Lung (tissue), 16 donors: ENCODE data around the gene NFATC4. TPM values are rescaled to one million over a fixed set of nuclear protein-coding genes. Genes with fewer than 3 reads are reported as not detected.

ENCODE experiments used
- ATAC-seq: fragments of 200-7000 bp; cut with Tn5 transposase; one replicate; pipeline ENCODE4 v1.9.1; 2020; ENCODE audit warnings: moderate number of reproducible peaks; ENCODE audit not compliant: insufficient read depth, low FRiP score
- DNase-seq, 3 donors: peaks; one replicate each; pipeline ENCODE4 v3.0.0-alpha.2; 2013 to 2017
- H3K27ac ChIP-seq, 2 donors: one replicate each; pipeline ENCODE4 v1.5.1; 2013; ENCODE audit warnings: mild to moderate bottlenecking in 2 of 2, moderate library complexity in 2 of 2, control low read depth in 1 of 2, inconsistent platforms in 1 of 2, low read depth in 1 of 2, low read length in 1 of 2
- H3K27me3 ChIP-seq, 3 donors: one replicate each; pipeline ENCODE4 v1.5.1; 2013; ENCODE audit warnings: low read length in 2 of 3; ENCODE audit not compliant: control insufficient read depth in 3 of 3, insufficient read depth in 3 of 3
- H3K36me3 ChIP-seq, 4 donors: one replicate each; pipeline ENCODE4 v1.5.1; 2013; ENCODE audit warnings: low read length in 4 of 4, mild to moderate bottlenecking in 1 of 4, moderate library complexity in 1 of 4; ENCODE audit not compliant: control insufficient read depth in 4 of 4, insufficient read depth in 4 of 4
- H3K4me1 ChIP-seq, 5 donors: one replicate each; pipeline ENCODE4 v1.5.1; 2013; ENCODE audit warnings: low read length in 5 of 5, mild to moderate bottlenecking in 2 of 5, moderate library complexity in 1 of 5; ENCODE audit not compliant: control insufficient read depth in 5 of 5, insufficient read depth in 5 of 5
- H3K4me3 ChIP-seq: one replicate; pipeline ENCODE4 v1.5.1; 2013; ENCODE audit warnings: mild to moderate bottlenecking, control low read depth, moderate library complexity
- H3K9ac ChIP-seq, 2 donors: one replicate each; pipeline ENCODE4 v1.5.1; 2013; ENCODE audit warnings: low read length in 2 of 2, control low read depth in 1 of 2; ENCODE audit not compliant: insufficient read depth in 1 of 2
- H3K9me3 ChIP-seq, 4 donors: one replicate each; pipeline ENCODE4 v1.5.1; 2013; ENCODE audit warnings: low read length in 3 of 4, mild to moderate bottlenecking in 1 of 4, moderate library complexity in 1 of 4; ENCODE audit not compliant: control insufficient read depth in 4 of 4, insufficient read depth in 3 of 4
- WGBS, 2 donors: extraction: QIAGEN DNeasy Blood & Tissue Kit; methylation state at CpG; one replicate each; pipeline ENCODE4 v1.1.7; 2013; 5-methylcytosine and 5-hydroxymethylcytosine counted together
- long read RNA-seq, 5 donors: transcript quantifications; one replicate each; lab custom pipeline, GENCODE V29; 2026
- polyA plus RNA-seq, 2 donors: library from polyadenylated mRNA; stranded (reverse); fragments of 200-250 nt; gene quantifications; one replicate each; pipeline ENCODE4 v1.2.1, GENCODE V29; 2013
- total RNA-seq, 2 donors: library from RNA; depleted of rRNA in 1 of 2; stranded (reverse); fragments of >200 nt in 1 of 2; gene quantifications; one replicate each; pipeline ENCODE4 v1.2.1, GENCODE V29; 2014 to 2021
- TF ChIP-seq, protein P1 (sequence below): IDR thresholded peaks from 2 replicates; pipeline ENCODE4 v1.5.1; 2012; ENCODE audit warnings: mild to moderate bottlenecking; ENCODE audit errors: control extremely low read depth, extremely low read depth
- donor health status: control.
- donor health status: control.
- donor health status: Bipolar disorder and iron deficiency.
- donor health status: healthy.
- donor health status: DM: yes; HTN: yes; CAD: no.

Gene NFATC4
- total RNA-seq = 10 to 100 TPM; 38.2 to 38.6 TPM
- polyA plus RNA-seq = 10 to 100 TPM; 13.9 to 71.4 TPM
- long read RNA-seq, donor 1, full-length matches to known transcripts = 14 of 40 reads
- long read RNA-seq, donor 1, partial matches to known transcripts = 26 of 40 reads
- long read RNA-seq, donor 1, other reads (novel, unspliced or antisense) = 0 of 40 reads
- long read RNA-seq, donor 2, full-length matches to known transcripts = 7 of 33 reads
- long read RNA-seq, donor 2, partial matches to known transcripts = 26 of 33 reads
- long read RNA-seq, donor 2, other reads (novel, unspliced or antisense) = 0 of 33 reads
- long read RNA-seq, donor 3, partial matches to known transcripts = 6 of 9 reads
- long read RNA-seq, donor 3, other reads (novel, unspliced or antisense) = 0 of 9 reads
- long read RNA-seq, donor 4, full-length matches to known transcripts = 1 of 15 reads
- long read RNA-seq, donor 4, partial matches to known transcripts = 14 of 15 reads
- long read RNA-seq, donor 4, other reads (novel, unspliced or antisense) = 0 of 15 reads
- long read RNA-seq, donor 5, full-length matches to known transcripts = 18 of 51 reads
- long read RNA-seq, donor 5, partial matches to known transcripts = 33 of 51 reads
- long read RNA-seq, donor 5, other reads (novel, unspliced or antisense) = 0 of 51 reads

DNA sequence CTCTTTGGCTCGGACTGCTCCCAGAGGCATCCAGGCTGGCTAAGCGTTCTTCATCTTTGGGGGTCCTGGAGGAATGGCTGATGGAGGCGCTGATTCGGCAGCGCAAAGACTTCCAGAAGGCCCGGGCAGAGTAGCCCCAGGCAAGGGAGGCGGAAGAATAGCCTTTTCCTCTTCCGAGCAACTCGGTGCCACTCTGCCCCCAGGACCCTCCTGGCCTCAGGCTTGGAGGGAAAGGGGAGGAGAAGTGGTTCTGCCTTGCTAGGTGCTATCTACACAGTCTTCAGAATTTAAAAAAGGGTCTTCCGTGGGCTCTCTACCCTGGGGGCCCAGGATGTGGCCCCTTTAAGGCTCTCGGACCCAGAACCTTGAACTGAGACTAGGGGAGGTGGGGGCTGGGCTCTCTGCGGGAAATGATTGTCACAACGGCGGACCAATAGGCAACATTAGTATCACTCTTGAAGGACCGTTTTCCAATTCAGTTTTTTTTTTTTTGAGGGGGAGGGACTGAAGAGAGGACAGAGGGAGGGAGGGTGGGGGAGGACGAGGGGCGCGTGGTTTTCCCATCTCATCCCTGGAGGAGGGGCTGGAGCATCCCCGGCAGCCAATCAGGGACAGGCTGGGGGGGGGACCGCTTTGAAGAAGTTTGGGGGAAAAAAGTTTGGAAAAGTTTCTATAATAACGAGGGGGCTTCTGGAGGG, at the start of gene NFATC4:
Gene NFATC4, plus strand, starts transcription at position 671 of the 698 bp plus-strand sequence. CDS start 157 bp downstream, outside the sequence.
- peak within 1 kb of the TSS; percentile 73 to 78 for H3K27ac ChIP-seq
- peak within 1 kb of the TSS; percentile 49 to 73 for H3K9ac ChIP-seq
- 12 to 13% methylated on average over 20 to 21 of the region's 21 CpGs for WGBS, 2 donors
- no peaks in the 10 kb centered on the region for H3K27me3 ChIP-seq
- TF ChIP-seq, protein P1, sequence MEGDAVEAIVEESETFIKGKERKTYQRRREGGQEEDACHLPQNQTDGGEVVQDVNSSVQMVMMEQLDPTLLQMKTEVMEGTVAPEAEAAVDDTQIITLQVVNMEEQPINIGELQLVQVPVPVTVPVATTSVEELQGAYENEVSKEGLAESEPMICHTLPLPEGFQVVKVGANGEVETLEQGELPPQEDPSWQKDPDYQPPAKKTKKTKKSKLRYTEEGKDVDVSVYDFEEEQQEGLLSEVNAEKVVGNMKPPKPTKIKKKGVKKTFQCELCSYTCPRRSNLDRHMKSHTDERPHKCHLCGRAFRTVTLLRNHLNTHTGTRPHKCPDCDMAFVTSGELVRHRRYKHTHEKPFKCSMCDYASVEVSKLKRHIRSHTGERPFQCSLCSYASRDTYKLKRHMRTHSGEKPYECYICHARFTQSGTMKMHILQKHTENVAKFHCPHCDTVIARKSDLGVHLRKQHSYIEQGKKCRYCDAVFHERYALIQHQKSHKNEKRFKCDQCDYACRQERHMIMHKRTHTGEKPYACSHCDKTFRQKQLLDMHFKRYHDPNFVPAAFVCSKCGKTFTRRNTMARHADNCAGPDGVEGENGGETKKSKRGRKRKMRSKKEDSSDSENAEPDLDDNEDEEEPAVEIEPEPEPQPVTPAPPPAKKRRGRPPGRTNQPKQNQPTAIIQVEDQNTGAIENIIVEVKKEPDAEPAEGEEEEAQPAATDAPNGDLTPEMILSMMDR = no peak
- H3K36me3 ChIP-seq = peaks cover 0 to 6% (median 0%) of the 10 kb centered on the region in 4 donors
- H3K9me3 ChIP-seq = no peaks in the 10 kb centered on the region
- H3K4me3 ChIP-seq = peak within 1 kb of the TSS; percentile 33
- ATAC-seq = peak; percentile 23
- peak; percentile 95 to 99 (median 98) for DNase-seq
- H3K4me1 ChIP-seq = peaks cover 0 to 51% (median 15%) of the 10 kb centered on the region in 5 donors

DNA sequence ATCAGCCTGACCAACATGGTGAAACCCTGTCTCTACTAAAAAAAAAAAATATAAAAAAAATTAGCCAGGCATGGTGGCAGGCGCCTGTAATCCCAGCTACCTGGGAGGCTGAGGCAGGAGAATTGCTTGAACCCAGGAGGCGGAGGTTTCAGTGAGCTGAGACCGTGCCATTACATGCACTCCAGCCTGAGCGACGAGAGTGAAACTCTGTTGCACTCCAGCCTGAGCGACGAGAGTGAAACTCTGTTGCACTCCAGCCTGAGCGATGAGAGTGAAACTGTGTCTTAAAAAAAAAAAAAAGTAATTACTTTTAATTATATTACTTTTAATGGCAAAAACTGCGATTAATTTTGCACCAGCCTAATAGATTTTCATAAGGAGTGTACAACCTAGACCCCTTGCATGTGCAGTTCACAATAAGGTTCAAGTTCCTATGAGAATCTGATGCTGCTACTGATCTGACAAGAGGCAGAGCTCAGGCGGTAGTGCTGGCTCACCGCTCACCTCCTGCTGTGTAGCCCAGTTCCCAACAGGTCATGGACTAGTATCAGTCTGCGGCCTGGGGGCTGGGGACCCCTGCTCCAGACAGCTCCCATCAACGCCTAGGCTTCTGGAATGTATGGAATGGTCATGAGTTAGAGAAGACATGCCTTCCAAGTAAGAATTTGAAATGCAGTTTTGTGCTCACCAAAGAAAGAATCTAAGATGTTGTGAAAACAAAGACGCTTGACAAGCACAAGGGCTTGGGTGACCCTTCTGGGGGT, 46.6 kb upstream of the NFATC4 start:
- TF ChIP-seq, protein P1 = no peak
- DNase-seq (no peak), ATAC-seq (no peak)
- Histone ChIP-seq H3K27me3 (peaks cover 0 to 31% (median 23%) of the 10 kb centered on the region in 3 donors), H3K4me1 (peaks cover 0 to 9% (median 5%) of the 10 kb centered on the region in 5 donors), H3K4me3 (no peak overlapping the region), H3K36me3 (peaks cover 0 to 1% (median 0%) of the 10 kb centered on the region in 4 donors), H3K27ac (no peak overlapping the region), H3K9me3 (no peaks in the 10 kb centered on the region), H3K9ac (no peak overlapping the region)
- 91 to 94% methylated on average over 14 of the region's 14 CpGs for WGBS, 2 donors

DNA sequence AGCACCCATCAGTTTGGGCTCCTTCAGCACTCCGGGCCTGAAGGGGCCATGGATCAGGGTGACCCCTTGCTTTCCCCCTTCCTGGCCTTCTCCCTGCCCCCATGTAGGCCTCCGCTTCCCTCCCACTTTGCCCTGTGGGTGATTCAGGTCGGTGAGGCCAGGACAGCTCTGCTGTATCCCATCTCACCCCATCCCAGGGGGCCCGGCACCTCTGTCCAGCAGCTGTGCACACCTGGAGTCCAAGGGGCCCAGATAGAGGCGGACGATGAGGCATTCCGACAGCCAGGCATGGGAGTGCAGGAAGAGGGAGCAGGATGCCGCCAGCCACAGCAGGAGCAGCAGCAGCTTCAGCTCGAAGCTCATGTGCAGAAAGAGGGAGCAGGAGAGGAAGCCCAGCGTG, 45.3 kb upstream of the NFATC4 start:
- TF ChIP-seq, protein P1 = no peak
- Histone ChIP-seq H3K9ac (no peak overlapping the region), H3K9me3 (no peaks in the 10 kb centered on the region), H3K4me1 (peaks cover 0 to 7% (median 0%) of the 10 kb centered on the region in 5 donors), H3K4me3 (no peak overlapping the region), H3K36me3 (peaks cover 0 to 1% (median 0%) of the 10 kb centered on the region in 4 donors), H3K27me3 (peaks cover 0 to 19% (median 11%) of the 10 kb centered on the region in 3 donors), H3K27ac (no peak overlapping the region)
- no peak for DNase-seq
- no peak for ATAC-seq
- 82 to 90% methylated on average over 10 of the region's 10 CpGs for WGBS, 2 donors
